Hematopoietic multipotent progenitor cell treated with erythropoietin and hydrocortisone succinate and interleukin-3 and kit ligand, for 6 days (in vitro differentiated cells): ENCODE measurements around the gene FRMPD2.

Experiments used
- DNase-seq: peaks from one replicate; pipeline ENCODE4 v3.0.0-alpha.2; 2015

FRMPD2 gene

GRCh38 chr10:48274636-48275035, at the start of gene FRMPD2:
TSS of gene FRMPD2 (minus strand) at chr10:48274696. CDS start at chr10:48274567, 129 bp downstream.
- DNase-seq, result no peak

- DNase-seq, result no peak
Measured at GRCh38 chr10:48322017-48322416, 47.5 kb upstream of the FRMPD2 start.

DNA sequence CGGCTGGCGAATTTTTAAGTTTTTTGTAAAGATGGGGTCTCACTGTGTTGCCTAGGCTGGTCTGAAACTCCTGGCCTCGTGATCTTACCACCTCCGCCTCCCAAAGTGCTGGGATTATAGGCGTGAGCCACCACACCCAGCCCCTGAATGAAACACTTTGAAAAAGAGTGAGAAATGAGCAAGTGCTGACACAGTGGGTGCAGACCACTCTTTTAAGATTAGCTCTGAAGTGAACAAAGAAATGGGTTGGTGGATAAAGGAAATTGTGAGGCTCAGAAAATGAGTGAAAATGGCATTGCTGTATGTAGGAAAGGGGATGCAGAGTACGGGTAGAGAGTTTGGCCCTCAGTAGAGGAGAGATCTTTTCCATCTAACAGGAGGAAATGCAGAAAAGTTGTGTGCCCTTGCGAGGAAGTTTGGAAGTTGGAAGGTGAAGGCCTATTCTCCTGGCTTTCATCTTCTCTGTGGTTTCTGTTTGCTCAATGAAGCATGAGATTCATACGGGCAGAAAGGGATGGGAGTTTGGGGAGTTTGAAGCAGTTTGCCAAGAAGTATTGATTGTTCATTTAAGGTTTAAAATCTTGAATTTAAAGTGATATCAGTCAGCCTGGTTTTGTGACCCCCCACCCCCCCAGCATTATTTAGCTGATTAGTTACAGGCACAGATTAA, 43.0 kb upstream of the FRMPD2 start:
- DNase-seq, result no peak

DNA sequence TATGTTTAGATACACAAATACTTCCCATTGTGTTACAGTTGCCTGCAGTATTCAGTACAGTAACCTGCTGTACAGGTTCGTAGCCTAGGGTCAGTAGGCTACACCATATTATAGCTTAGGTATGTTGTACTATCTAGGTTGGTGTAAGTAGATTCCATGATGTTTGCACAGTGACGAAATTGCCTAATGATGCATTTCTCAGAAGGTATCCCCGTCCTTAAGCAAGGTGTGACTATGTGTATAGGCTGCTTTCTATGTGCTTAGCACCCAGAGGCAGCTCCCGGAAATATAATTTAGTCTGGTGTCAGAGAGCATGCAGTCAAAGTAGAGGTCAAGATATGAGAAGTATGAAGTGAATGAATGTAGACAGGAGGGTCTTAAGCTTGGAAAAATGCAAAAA, 41.7 kb upstream of the FRMPD2 start:
- DNase-seq, result no peak

DNA sequence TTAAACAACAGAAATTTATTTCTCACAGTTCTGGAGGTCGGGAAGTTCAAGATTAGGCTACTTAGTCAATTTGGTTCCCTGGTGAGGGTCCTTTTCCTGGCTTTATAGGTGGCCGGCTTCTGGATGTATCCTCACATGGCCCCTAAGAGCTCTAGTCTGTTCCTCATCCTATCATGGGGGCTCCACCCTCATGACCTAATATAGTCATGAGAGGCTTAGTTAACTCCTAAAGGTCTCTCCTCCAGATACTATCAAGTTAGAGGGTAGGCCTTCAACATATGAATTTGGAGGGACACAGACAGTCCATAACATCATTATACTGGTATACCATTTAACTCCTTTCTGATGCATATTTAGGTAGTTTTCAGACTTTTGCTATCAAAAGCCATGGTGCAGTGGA, 39.6 kb upstream of the FRMPD2 start:
- no peak for DNase-seq

- DNase-seq, result peak; percentile 35
Measured at GRCh38 chr10:48309711-48310226, 35.3 kb upstream of the FRMPD2 start.

DNA sequence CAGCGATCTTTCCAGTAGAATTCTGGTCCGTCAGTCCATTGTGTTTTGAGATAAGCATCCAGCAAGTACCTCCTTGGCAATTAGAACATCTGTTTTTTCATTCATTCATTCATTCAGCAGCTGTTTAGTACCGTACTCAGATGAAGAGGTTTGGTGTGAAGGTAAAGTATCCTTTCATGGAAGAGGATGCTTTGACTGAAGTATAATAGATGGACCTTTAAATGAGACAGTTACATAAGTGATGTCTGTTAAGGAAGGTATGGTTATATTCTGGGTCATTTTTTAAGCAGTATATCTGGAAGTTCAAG, 33.2 kb upstream of the FRMPD2 start:
- DNase-seq, result no peak

GRCh38 chr10:48306870-48307710, 32.6 kb upstream of the FRMPD2 start:
- DNase-seq, result peak; percentile 57

DNA sequence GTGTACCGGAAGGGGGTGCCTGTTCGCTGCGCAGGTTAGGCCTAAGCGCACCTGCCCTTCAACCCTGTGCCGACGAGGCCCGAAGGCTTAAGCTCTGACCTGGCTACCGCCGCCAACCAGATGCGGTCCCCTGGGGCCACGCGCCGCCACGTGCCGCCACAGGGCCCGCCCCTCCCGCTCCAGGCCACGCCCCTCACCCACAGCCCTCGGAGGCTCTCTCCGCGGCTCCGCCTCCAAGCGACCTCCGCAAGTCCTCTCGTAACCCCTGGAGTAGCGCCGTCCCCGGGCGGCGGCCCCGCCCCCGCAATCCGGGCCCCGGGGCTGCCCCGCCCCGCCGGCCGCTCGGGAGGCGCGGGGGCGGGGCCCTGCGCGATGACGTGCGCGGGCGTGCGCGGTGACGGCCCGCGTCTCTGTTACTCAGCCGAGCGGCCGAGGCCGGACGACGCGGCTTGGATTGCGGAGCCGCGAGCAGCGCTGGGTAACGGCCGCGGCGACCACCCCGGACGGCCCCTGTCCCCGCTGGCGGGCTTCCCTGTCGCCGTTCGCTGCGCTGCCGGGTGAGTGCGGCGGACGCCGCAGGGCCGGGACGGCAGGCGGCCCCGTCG, 31.9 kb upstream of the FRMPD2 start, which contains the start of gene MAPK8:
TSS of gene MAPK8 (plus strand) at position 413 of the 605 bp plus-strand sequence. CDS start 94,984 bp downstream, outside the sequence.
- DNase-seq, result peak; percentile 93

- no peak for DNase-seq
Measured at GRCh38 chr10:48305905-48306264, 31.4 kb upstream of the FRMPD2 start.

- DNase-seq, result no peak
Measured at GRCh38 chr10:48302515-48303476, 28.3 kb upstream of the FRMPD2 start.

DNA sequence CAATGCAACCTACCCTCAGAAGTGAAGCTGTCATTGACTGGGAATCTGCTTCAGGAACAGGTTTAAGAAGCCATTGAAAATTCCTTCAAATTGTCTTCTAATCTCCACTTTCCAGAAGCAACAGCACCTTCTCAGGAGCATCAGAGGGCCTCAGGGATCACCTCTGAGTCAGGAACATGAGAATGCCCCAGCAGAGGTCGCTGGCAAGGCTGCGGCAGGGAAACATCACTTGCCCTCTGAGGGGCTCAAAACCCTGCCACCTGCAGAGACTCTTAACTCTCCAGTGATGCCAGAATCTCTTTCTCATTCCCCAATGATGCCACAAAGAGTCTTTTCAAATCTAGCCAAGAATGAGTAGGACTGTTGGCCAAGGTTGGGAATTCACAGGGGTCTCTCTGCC, 26.1 kb upstream of the FRMPD2 start:
- no peak for DNase-seq

DNA sequence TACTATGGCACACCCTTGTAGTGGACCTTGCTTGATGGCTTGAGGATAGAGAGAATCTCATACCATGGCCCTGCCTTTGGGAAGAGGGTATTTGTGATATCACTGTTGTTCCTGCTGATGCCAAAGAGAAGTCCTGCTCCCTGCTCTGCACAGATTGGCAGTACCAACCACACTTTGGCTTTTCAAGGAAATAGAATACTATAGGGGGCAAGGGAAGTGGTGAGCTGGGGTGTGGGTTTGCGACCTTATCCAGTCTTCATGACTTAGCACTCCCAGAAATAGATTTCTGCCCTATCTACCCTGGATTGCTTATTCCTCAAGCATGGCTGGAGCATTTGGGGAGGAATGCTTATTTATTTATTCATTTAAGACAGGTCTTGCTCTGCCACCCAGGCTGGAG, 25.2 kb upstream of the FRMPD2 start:
- DNase-seq, result no peak

- DNase-seq, result no peak
Measured at GRCh38 chr10:48299066-48299465, 24.6 kb upstream of the FRMPD2 start.

DNA sequence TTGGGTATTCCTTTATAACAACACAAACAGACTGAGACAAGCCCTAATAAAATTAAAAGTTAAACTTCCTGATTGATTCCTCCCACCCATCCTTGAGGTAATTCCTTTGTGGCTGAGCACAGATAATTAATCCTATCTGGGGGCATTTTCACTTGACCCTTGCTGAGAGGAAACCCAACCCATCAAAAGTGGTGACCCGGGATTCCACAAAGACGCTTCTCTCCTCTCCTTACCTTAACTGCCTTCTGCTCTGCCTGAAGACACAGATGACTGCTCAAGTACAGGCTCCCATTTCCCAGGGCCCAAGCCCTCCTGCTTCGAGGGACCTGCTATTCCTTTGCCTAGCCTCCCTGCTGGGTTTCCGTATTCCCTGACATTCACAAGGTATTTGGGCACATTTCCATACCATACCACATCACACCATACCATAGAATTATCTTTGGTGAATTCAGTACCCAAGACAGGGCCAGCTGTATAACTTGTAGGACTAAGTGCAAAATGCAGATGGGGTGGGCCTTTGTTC, 22.1 kb upstream of the FRMPD2 start:
- DNase-seq, result no peak

- DNase-seq, result no peak
Measured at GRCh38 chr10:48294431-48294830, 19.9 kb upstream of the FRMPD2 start.

- no peak for DNase-seq
Measured at GRCh38 chr10:48292616-48293015, 18.1 kb upstream of the FRMPD2 start.

DNA sequence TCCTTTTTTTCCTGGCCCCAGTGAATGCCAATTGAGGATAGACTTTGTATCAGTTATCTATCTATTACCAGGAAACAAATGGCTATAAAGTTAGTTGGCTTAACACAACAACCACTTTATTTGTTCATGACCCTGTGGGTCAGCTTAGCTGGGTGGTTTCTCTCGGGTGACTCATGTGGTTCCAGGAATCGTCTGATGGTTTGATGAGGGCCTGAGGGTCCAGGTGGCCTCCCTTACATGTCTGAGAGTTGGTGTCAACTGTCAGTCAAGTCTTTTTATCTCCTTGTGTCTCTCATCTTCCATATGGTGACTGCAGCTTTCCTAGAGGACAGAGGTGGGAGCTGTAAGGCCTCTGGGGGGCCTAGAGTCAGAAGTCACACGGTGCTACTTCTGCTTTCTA, 16.7 kb upstream of the FRMPD2 start:
- DNase-seq, result no peak

- DNase-seq, result no peak
Measured at GRCh38 chr10:48290286-48290685, 15.8 kb upstream of the FRMPD2 start.

GRCh38 chr10:48289501-48290238, 15.2 kb upstream of the FRMPD2 start:
- DNase-seq, result peak; percentile 64

DNA sequence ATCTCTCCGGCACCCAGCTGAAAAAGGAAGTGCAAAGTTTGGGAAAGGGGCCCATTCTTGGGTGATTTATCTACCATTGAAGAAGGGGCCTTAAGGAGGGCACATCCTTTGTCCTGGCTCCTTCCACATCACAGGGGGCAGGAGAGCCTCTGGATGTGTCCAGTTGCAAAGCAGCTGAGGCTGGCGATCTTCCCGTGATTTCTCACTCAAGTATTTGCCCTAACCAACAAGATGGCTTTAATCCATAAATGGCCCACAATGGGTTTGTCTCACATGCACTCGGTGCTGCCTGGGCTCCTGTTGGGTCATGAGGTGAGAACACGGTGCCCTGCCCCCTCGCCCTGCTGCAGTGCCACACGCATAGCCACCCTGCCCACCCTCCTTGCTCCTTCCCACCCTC, 14.2 kb upstream of the FRMPD2 start:
- no peak for DNase-seq
